IPS-18a (cell line): ENCODE data around the gene EPHA2.
"Not testable (repeated sequence)": the region's sequence is repeated elsewhere in the genome, so short reads cannot be mapped to it uniquely, and the experiment has no call there.

Experiments used
- H3K27ac ChIP-seq: one replicate; pipeline ENCODE4 v1.5.1; 2013; ENCODE audit warnings: low read length
- H3K27me3 ChIP-seq: one replicate; pipeline ENCODE4 v1.6.1; 2013; ENCODE audit warnings: mild to moderate bottlenecking, low read length; ENCODE audit not compliant: control insufficient read depth, insufficient read depth
- H3K36me3 ChIP-seq: one replicate; pipeline ENCODE4 v1.6.1; 2013; ENCODE audit warnings: low read depth, low read length; ENCODE audit not compliant: control insufficient read depth
- H3K4me1 ChIP-seq: one replicate; pipeline ENCODE4 v1.6.1; 2013; ENCODE audit warnings: low read depth, low read length; ENCODE audit not compliant: control insufficient read depth
- H3K4me3 ChIP-seq: one replicate; pipeline ENCODE4 v1.5.1; 2013; ENCODE audit warnings: low read length
- H3K9ac ChIP-seq: one replicate; pipeline ENCODE4 v1.6.1; 2013; ENCODE audit warnings: mild to moderate bottlenecking, low read length, moderate library complexity
- H3K9me3 ChIP-seq: one replicate; pipeline ENCODE4 v1.6.1; 2013; ENCODE audit warnings: low read depth, low read length; ENCODE audit not compliant: control insufficient read depth

The EPHA2 gene

DNA sequence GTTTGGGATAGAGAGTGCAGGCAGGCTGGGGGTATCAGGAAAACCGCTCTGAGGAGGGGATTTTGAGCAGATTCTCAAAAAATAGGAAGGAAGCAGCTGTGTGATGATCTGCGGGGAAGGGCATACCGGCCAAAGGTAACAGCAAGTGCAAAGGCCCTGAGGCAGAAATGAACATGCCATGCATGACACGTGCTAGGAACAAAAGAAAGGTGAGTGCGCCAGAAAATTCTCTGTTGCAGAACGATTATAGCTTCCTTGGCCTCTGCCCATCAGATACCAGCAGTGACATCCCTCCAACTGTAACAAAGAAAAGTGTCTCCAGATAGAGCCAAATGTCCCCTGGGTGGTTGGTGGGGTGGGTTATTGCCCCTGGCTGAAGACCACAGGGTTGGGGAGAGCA, 45.4 kb downstream of the EPHA2 start:
- no peaks in the 10 kb centered on the region for H3K27me3 ChIP-seq

DNA sequence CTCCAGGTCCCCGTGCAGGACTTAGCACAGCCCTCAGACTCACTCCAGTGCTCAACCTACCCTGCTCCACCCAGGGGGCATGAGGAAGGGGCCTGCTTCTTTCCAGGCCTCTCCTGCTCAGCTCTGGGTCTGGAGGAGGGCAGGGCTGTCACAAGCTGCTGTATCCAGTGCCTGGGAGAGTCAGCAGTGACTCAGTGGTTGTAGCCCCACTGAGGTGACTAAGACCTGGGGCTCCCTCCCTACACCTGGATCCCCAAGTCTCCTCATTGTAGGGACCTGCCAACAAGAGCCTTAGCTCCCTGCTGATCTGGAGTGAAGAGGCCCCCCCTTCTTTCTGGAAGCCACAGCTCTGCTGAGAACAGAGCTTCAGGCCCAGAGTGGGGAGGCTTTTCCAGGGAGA, 46.3 kb downstream of the EPHA2 start:
- peaks cover 10% of the 10 kb centered on the region for H3K4me1 ChIP-seq
- H3K4me3 ChIP-seq = no peak overlapping the region
- H3K27me3 ChIP-seq = no peaks in the 10 kb centered on the region
- peaks cover 7% of the 10 kb centered on the region for H3K9me3 ChIP-seq
- H3K36me3 ChIP-seq = no peaks in the 10 kb centered on the region
- H3K27ac ChIP-seq = no peak overlapping the region
- no peak overlapping the region for H3K9ac ChIP-seq

More for the DNA sequence above, 45.4 kb downstream of the EPHA2 start:
- H3K36me3 ChIP-seq = no peaks in the 10 kb centered on the region
- H3K27ac ChIP-seq = no peak overlapping the region
- no peak overlapping the region for H3K9ac ChIP-seq
- peaks cover 16% of the 10 kb centered on the region for H3K4me1 ChIP-seq
- H3K4me3 ChIP-seq = no peak overlapping the region
- H3K9me3 ChIP-seq = peaks cover 7% of the 10 kb centered on the region

DNA sequence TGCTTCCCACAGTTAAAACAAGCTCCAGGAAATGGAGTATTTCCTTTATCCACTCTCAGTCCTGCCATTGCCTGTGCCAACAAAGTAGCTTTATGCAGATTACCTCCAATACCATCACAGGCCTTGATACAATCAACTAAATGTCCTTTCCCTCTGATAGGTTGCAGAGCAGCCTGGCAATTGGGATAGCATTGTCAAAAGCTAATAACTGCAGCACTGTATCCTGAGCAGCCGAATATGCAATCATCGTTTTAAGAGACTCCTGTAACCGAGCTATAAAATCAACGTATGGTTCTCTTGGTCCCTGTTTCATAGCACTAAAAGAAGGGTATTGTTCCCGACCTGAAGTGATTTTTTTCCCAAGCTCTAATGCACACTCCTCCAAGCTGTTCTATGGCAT, 48.8 kb downstream of the EPHA2 start:
- not testable (repeated sequence) for H3K36me3 ChIP-seq, H3K27me3 ChIP-seq, H3K27ac ChIP-seq, H3K4me1 ChIP-seq, H3K9ac ChIP-seq, H3K4me3 ChIP-seq, H3K9me3 ChIP-seq

DNA sequence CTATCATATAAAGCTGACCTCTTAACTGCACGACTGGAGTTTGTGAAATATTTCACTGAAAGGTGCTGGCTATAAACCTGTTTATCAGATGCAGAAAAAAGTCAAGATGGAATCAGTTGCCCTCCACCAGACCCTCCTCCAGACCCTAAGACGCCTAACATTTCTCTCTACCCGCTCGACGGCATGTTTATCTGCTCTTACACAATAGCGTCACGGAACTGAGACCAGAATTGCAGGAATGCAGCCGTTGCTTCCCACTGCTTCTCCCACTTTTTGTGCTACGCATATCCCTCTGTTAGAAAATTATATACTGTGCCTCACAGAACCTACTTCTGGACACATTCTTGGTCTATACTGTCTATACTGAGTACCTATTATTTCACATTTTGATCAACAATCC, 54.2 kb downstream of the EPHA2 start:
- H3K4me1 ChIP-seq = no peaks in the 10 kb centered on the region

DNA sequence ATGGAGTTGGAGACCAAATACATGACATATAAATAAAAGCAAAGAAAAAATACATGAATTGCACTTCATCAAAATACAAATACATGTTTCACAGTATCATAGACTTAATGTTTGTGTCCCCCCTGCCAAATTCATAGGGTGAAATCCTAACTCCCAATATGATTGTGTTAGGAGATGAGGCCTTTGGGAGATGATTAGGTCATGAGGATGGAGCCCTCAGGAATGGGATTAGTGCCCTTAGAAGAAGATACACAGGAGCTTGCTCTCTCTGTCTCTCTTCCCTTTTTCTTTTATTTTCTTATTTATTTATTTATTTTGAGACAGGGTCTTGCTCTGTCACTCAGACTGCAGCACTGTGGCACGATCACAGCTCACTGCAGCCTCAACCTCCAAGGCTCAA, 56.5 kb downstream of the EPHA2 start:
- Histone ChIP-seq H3K27me3 (no peaks in the 10 kb centered on the region), H3K9ac (no peak overlapping the region), H3K9me3 (no peaks in the 10 kb centered on the region), H3K4me1 (no peaks in the 10 kb centered on the region), H3K36me3 (no peaks in the 10 kb centered on the region), H3K4me3 (no peak overlapping the region), H3K27ac (no peak overlapping the region)

More for the DNA sequence above, 54.2 kb downstream of the EPHA2 start:
- no peaks in the 10 kb centered on the region for H3K27me3 ChIP-seq
- H3K9ac ChIP-seq = no peak overlapping the region
- H3K4me3 ChIP-seq = no peak overlapping the region
- H3K36me3 ChIP-seq = no peaks in the 10 kb centered on the region
- no peaks in the 10 kb centered on the region for H3K9me3 ChIP-seq
- H3K27ac ChIP-seq = no peak overlapping the region

DNA sequence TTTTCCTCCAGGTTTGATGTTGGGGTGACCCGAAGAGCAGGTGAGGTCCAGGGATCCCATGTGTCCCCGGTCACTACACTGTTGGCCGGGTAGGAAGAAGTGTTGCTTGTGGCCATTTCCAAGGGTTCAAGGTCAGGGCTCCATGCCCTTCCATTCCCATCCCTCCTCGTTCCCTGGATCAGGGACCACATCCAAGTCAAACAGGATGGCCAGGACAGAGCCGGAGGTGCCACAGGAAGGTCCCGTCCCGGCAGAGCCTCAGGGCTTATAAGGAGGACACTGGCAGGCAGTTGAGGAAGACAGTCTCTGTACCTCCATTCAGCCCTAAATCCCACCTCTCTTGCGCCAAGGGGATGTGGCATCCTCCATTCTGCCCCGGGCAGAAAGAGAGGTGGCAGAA, 60.4 kb downstream of the EPHA2 start:
- Histone ChIP-seq H3K9me3 (no peaks in the 10 kb centered on the region), H3K4me1 (peaks cover 5% of the 10 kb centered on the region), H3K27ac (no peak overlapping the region), H3K27me3 (no peaks in the 10 kb centered on the region), H3K36me3 (no peaks in the 10 kb centered on the region), H3K9ac (no peak overlapping the region), H3K4me3 (no peak overlapping the region)

DNA sequence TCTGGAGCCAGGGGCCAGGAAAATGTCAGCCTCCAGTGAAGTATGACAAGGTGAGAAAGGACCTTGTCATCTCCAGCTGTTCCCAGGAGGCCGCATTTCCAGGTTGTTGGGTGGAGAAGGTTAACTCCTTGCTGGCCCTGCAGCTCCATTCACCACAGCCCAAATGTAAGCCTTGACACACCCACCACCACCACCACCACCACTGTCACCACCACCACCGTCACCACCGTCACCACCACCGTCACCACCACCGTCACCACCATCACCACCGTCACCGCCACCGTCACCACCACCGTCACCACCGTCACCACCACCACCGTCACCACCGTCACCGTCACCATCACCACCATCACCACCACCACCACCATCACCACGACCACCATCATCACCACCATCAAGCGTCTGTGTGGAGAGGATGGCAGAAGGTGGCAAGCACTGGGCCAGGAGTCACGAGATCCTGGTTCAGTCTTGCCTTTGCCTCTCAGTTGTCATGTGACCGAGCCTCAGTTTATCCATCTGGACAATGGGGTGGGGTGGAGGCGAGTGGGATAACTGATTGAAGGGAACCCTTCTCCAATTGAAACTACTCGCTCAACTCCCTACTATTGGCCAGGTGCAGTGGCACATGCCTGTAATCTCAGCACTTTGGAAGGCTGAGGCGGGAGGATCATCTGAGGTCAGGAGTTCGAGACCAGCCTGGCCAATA, 61.3 kb downstream of the EPHA2 start:
- no peaks in the 10 kb centered on the region for H3K27me3 ChIP-seq
- no peak overlapping the region for H3K4me3 ChIP-seq
- no peak overlapping the region for H3K27ac ChIP-seq
- no peak overlapping the region for H3K9ac ChIP-seq
- no peaks in the 10 kb centered on the region for H3K9me3 ChIP-seq
- H3K36me3 ChIP-seq = no peaks in the 10 kb centered on the region
- H3K4me1 ChIP-seq = peaks cover 5% of the 10 kb centered on the region

DNA sequence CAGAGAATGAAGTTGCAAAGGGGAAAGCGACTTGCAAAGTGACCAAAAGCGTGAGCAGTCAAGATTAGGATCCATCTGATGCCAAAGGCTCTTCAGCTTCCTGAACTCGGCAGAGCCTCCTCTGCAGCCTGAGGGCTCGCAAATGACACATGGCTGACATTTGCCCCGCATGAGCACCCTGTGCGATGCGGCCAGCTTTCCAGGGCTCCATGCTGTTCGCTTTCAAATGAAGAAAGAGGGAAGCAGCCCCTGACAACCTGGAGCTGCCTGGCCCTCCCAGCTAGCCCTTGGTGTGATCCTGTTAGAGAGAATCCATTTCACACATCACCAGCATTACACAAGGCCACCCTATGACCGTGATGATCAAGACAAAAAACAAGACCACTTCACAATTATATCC, 62.3 kb downstream of the EPHA2 start:
- H3K27ac ChIP-seq = no peak overlapping the region
- H3K9ac ChIP-seq = no peak overlapping the region
- H3K27me3 ChIP-seq = no peaks in the 10 kb centered on the region
- no peak overlapping the region for H3K4me3 ChIP-seq
- H3K36me3 ChIP-seq = no peaks in the 10 kb centered on the region
- no peaks in the 10 kb centered on the region for H3K9me3 ChIP-seq
- H3K4me1 ChIP-seq = peaks cover 5% of the 10 kb centered on the region

DNA sequence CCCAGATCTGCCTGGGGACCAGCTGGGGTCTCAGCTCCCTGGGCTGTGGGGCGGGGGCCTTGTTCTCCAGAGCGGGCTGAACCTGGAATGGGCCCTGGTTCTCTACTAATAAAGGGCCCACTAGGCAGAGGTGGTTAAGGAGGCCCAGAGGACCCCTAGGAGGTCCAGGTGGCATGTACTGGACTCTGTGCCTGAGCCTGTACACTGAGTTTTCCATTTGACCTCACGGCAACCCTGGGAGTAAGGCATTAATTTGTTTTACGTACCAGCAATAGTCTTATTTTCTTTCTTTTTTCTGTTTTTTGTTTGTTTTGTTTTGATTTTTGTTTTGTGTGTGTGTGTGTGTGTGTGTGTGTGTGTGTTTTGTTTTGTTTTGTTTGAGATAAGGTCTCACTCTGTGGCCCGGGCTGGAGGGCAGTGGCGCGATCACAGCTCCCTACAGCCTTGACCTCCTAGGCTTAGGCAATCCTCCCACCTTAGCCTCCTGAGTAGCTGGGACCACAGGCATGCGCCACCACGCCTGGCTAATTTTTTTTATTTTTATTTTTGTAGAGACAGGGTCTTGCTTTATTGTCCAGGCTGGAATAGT, 62.9 kb downstream of the EPHA2 start:
- H3K4me3 ChIP-seq = no peak overlapping the region
- H3K27me3 ChIP-seq = no peaks in the 10 kb centered on the region
- no peaks in the 10 kb centered on the region for H3K9me3 ChIP-seq
- H3K27ac ChIP-seq = no peak overlapping the region
- no peak overlapping the region for H3K9ac ChIP-seq
- no peaks in the 10 kb centered on the region for H3K36me3 ChIP-seq
- peaks cover 5% of the 10 kb centered on the region for H3K4me1 ChIP-seq

DNA sequence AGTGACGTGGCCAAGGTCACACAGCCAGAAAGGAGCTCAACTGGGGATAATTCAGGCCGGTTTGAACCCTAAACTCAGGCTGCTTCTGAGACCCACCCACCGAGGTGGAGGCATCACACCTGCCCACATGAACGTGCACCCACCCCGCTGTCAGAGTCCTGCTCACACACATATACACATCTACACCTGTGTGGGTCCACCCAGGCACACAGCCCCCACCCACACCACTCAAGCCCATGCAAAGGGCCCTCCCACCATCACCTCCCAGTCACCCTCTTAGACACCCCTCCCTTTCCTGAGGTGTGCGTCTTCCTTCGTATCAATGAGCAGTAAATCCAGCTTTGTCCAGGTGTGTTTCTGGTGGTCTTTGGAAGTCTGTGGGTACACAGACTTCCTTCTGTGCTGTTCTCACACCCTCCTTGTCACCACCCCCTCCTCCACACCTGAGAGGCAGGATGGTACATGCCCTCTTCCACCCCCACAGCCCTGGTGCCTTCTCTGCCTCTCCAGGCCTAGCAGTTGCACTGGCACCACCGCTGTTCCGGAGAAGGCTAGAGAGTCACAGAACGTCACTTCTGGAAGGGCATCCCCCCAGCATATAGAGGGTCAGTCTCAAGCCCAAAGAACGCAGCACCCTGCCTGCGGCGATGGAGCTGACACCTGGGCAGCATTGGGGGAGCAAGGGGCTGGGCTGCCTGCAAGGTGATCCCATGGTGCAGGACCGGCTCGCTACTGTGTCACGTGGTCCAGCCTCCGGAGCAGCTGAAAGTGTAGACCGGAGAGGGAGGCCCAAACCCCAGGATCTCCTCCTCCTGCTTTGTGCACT, 63.6 kb downstream of the EPHA2 start:
- Histone ChIP-seq H3K4me1 (peaks cover 5% of the 10 kb centered on the region), H3K4me3 (no peak overlapping the region), H3K27me3 (no peaks in the 10 kb centered on the region), H3K27ac (no peak overlapping the region), H3K36me3 (no peaks in the 10 kb centered on the region), H3K9me3 (no peaks in the 10 kb centered on the region), H3K9ac (no peak overlapping the region)

DNA sequence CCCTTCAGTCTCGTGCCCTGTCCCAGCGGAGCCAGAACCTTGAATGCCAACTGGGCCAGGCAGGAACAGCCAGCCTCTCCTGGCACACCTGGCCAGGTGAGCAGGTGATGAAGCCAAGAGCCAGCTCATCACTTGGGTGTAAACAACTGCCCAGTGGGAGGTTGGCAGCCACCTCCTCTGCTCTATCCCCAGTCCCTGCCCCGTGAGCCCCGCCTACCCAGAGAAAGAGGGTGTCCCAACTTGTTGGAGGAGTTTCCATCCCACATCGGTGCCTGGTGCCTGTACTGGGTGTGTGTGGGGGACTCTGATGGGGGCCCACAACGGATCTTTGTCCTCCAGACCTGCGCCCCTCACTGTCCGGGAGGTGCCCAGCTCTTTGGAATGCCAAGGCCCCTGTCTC, 64.6 kb downstream of the EPHA2 start:
- Histone ChIP-seq H3K36me3 (no peaks in the 10 kb centered on the region), H3K9me3 (no peaks in the 10 kb centered on the region), H3K4me1 (peaks cover 5% of the 10 kb centered on the region), H3K9ac (no peak overlapping the region), H3K27ac (no peak overlapping the region), H3K27me3 (no peaks in the 10 kb centered on the region), H3K4me3 (no peak overlapping the region)
